ENCODE results near the gene COLQ. TPM values are rescaled to one million over a fixed set of nuclear protein-coding genes. Genes with fewer than 3 reads are reported as not detected.
"Not testable (repeated sequence)": the region's sequence is repeated elsewhere in the genome, so short reads cannot be mapped to it uniquely, and the experiment has no call there.

Gene COLQ
- total RNA-seq, 4 donors from 2014 or later, result 1.9 to 10.2 (median 3.6) TPM

GRCh38 chr3:15541371-15541770 is 19.9 kb upstream of the COLQ start:
- Histone ChIP-seq H3K36me3 (peaks cover 0 to 5% (median 0%) of the 10 kb centered on the region in 3 donors), H3K4me1 (peaks cover 0 to 8% (median 0%) of the 10 kb centered on the region in 4 donors), H3K4me3 (no peak overlapping the region), H3K27me3 (no peaks in the 10 kb centered on the region), H3K9me3 (no peaks in the 10 kb centered on the region), H3K27ac (no peak overlapping the region)
- TF ChIP-seq EP300 (IDR thresholded peaks at IDR 0.05) (no peak), CTCF (IDR thresholded peaks at IDR 0.05) (no peak), POLR2A (IDR thresholded peaks at IDR 0.05) (no peak)
- 96% methylated on average over 4 of the region's 4 CpGs for WGBS, 2 donors
- DNase-seq (ENCODE audit: low spot score in 2 of 2), result no peak

GRCh38 chr3:15539066-15539465 is 17.6 kb upstream of the COLQ start:
- TF ChIP-seq POLR2A (IDR thresholded peaks at IDR 0.05), result no peak
- no peak for DNase-seq (ENCODE audit: low spot score in 2 of 2)
- no peak overlapping the region for H3K27ac ChIP-seq

GRCh38 chr3:15538345-15538744 is 16.8 kb upstream of the COLQ start:
- Histone ChIP-seq H3K4me3 (no peak overlapping the region), H3K27ac (no peak overlapping the region), H3K4me1 (peaks cover 0 to 8% (median 0%) of the 10 kb centered on the region in 4 donors), H3K9me3 (no peaks in the 10 kb centered on the region), H3K36me3 (peaks cover 0 to 27% (median 0%) of the 10 kb centered on the region in 3 donors), H3K27me3 (no peaks in the 10 kb centered on the region)
- DNase-seq (ENCODE audit: low spot score in 2 of 2), result no peak
- WGBS, 2 donors, result 94 to 95% methylated on average over 2 of the region's 2 CpGs
- TF ChIP-seq CTCF (IDR thresholded peaks at IDR 0.05) (no peak), POLR2A (IDR thresholded peaks at IDR 0.05) (no peak), EP300 (IDR thresholded peaks at IDR 0.05) (no peak)

More at GRCh38 chr3:15539066-15539465, 17.6 kb upstream of the COLQ start:
- Histone ChIP-seq H3K27me3 (no peaks in the 10 kb centered on the region), H3K9me3 (no peaks in the 10 kb centered on the region), H3K4me3 (no peak overlapping the region), H3K36me3 (peaks cover 0 to 23% (median 0%) of the 10 kb centered on the region in 3 donors), H3K4me1 (peaks cover 0 to 8% (median 0%) of the 10 kb centered on the region in 4 donors)
- WGBS, 2 donors, result 93 to 100% methylated on average over 1 of the region's 1 CpG

- Histone ChIP-seq H3K9me3 (no peaks in the 10 kb centered on the region), H3K4me3 (no peak overlapping the region), H3K27ac (no peak overlapping the region), H3K4me1 (no peaks in the 10 kb centered on the region), H3K36me3 (peaks cover 0 to 27% (median 0%) of the 10 kb centered on the region in 3 donors), H3K27me3 (no peaks in the 10 kb centered on the region)
- TF ChIP-seq EP300 (IDR thresholded peaks at IDR 0.05) (no peak), CTCF (IDR thresholded peaks at IDR 0.05) (no peak), POLR2A (IDR thresholded peaks at IDR 0.05) (no peak)
- DNase-seq (ENCODE audit: low spot score in 2 of 2), result no peak
- WGBS, 2 donors, result 55% methylated on average over 2 of the region's 2 CpGs
These were observed 15.3 kb upstream of the COLQ start for GRCh38 chr3:15536856-15537255.

- WGBS, 2 donors, result 92 to 93% methylated on average over 1 of the region's 1 CpG
- H3K9me3 ChIP-seq, result no peaks in the 10 kb centered on the region
- peaks cover 0 to 27% (median 0%) of the 10 kb centered on the region in 3 donors for H3K36me3 ChIP-seq
- no peaks in the 10 kb centered on the region for H3K27me3 ChIP-seq
- no peak for DNase-seq (ENCODE audit: low spot score in 2 of 2)
- no peak overlapping the region for H3K4me3 ChIP-seq
- no peak for TF ChIP-seq CTCF (IDR thresholded peaks at IDR 0.05)
- no peak for TF ChIP-seq EP300 (IDR thresholded peaks at IDR 0.05)
- TF ChIP-seq POLR2A (IDR thresholded peaks at IDR 0.05), result no peak
- H3K4me1 ChIP-seq, result no peaks in the 10 kb centered on the region
- no peak overlapping the region for H3K27ac ChIP-seq
These were observed 14.2 kb upstream of the COLQ start for GRCh38 chr3:15535732-15536131.

GRCh38 chr3:15532614-15533013 is 11.1 kb upstream of the COLQ start:
- WGBS, 2 donors, result 94 to 97% methylated on average over 2 of the region's 2 CpGs

More at GRCh38 chr3:15532614-15533013, 11.1 kb upstream of the COLQ start:
- H3K36me3 ChIP-seq, result peaks cover 0 to 24% (median 0%) of the 10 kb centered on the region in 3 donors
- H3K9me3 ChIP-seq; DNase-seq (ENCODE audit: low spot score in 2 of 2); H3K27ac ChIP-seq; H3K4me3 ChIP-seq; H3K27me3 ChIP-seq; H3K4me1 ChIP-seq: not testable (repeated sequence)

Measured in tibial nerve (tissue), 4 donors.